ENCODE data around the gene SIPA1L2.

The SIPA1L2 gene

GRCh38 chr1:232591344-232591743, 38.6 kb downstream of the SIPA1L2 start:
- H3K36me3 Mint-ChIP-seq: peaks cover 6% of the 10 kb centered on the region
- DNase-seq (ENCODE audit: low spot score in 2 of 2) (peak in 1 of 2 donors; percentile 38), ATAC-seq (no peak)
- H3K4me1 Mint-ChIP-seq: peaks cover 49% of the 10 kb centered on the region
- no peak overlapping the region for H3K4me3 Mint-ChIP-seq
- H3K9me3 Mint-ChIP-seq: peaks cover 8% of the 10 kb centered on the region
- H3K27ac Mint-ChIP-seq: no peak overlapping the region

DNA sequence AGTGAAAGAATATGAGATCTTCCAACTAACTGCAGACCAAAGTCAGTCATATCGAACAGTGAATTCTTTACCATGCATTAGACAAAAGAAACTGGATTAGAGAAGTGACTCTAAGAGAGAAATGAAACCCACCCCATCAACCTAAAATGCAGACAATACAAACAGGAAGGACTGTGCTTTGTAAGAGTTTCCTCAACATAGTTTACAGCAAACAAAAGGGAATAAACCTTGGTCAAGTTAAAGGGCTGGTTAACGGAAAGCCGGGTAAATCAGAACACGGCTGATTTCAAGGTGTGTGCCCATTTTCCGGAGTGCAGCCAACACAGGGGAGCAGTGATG, 39.2 kb downstream of the SIPA1L2 start:
- ATAC-seq: no peak
- DNase-seq (ENCODE audit: low spot score in 2 of 2): no peak
- H3K4me3 Mint-ChIP-seq: peak overlapping the region; percentile 10
- H3K36me3 Mint-ChIP-seq: peaks cover 6% of the 10 kb centered on the region
- peaks cover 43% of the 10 kb centered on the region for H3K4me1 Mint-ChIP-seq
- H3K27ac Mint-ChIP-seq: peak overlapping the region; percentile 63
- H3K9me3 Mint-ChIP-seq: peaks cover 8% of the 10 kb centered on the region

DNA sequence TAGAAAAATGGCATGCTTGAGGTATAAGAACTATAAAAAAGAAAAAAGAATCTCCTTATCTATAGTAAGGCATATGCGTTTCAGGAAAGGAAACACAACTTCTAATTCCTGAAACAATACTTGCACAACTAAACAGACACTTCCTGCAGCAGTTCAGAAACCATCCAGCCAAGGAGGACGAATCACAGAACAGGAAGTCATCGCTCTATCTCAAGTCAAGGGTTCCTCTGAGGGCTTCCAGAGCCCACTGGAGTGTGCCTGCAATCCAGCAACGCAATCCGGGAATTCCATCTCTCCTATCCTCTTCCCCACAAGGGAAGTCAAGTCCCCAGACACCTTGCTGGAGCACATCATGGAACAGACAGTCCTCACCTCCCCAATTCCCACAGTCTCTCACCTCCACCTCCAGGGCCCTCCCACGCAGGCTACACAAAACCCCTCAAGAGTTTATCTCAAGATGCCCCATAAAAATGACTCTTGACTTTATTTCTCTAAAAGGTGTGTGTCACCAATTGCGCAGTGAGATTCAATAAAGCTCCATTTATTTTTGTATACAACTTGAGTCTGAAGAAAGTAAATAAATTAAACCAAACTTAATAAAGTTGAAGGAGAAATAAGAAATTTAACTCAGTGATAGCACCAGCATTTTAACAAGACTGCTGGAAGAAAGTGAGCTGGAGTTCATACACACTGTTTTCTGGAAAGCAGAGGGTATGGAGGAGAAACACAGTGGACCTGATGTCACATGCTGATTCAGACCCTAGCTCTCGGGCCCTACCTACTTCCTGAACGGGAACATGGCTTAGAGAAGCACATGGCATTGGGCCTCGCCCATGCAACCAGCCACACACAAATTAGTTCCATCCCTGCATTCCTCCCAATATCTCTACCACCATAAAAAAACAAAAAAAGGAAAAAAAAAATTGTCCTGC, 39.9 kb downstream of the SIPA1L2 start:
- H3K4me3 Mint-ChIP-seq: peak overlapping the region; percentile 10
- peak overlapping the region; percentile 63 for H3K27ac Mint-ChIP-seq
- H3K9me3 Mint-ChIP-seq: peaks cover 8% of the 10 kb centered on the region
- peaks cover 6% of the 10 kb centered on the region for H3K36me3 Mint-ChIP-seq
- no peak for ATAC-seq
- H3K4me1 Mint-ChIP-seq: peaks cover 41% of the 10 kb centered on the region
- no peak for DNase-seq (ENCODE audit: low spot score in 2 of 2)

DNA sequence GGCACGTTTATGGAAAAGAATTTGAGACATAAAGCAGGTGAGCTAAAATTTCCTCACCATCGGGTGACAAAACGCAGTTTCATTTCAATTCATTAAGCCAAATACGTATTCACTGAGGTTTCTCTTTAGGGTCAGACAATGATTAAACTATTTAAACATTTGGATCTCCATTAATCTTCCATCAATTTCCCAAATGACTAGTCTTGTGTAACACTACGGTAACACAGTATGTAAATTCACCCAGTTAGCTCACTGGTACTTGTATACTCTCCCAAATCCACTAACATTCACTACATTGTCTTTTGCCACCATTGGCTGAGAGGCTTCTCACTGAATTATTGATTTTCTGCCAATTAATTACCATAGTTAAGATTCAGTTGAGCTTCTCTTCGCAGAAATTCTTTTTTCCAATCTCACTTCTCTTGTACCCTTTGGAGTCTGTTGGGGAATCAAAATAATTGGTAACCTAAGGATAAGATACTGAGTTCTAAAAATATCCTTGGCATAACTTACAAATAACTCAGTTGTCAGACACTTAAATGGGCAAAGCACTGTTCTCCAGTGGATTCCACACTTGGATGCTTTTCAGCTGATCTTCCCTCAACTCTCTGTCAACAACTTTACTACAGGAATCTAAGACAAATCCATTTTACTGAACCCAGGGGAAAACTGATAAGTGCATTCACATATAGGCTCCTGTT, 40.7 kb downstream of the SIPA1L2 start:
- Mint-ChIP-seq H3K4me1 (peaks cover 40% of the 10 kb centered on the region), H3K9me3 (peaks cover 8% of the 10 kb centered on the region), H3K36me3 (peaks cover 5% of the 10 kb centered on the region), H3K4me3 (no peak overlapping the region), H3K27ac (no peak overlapping the region)
- ATAC-seq: no peak
- no peak for DNase-seq (ENCODE audit: low spot score in 2 of 2)

DNA sequence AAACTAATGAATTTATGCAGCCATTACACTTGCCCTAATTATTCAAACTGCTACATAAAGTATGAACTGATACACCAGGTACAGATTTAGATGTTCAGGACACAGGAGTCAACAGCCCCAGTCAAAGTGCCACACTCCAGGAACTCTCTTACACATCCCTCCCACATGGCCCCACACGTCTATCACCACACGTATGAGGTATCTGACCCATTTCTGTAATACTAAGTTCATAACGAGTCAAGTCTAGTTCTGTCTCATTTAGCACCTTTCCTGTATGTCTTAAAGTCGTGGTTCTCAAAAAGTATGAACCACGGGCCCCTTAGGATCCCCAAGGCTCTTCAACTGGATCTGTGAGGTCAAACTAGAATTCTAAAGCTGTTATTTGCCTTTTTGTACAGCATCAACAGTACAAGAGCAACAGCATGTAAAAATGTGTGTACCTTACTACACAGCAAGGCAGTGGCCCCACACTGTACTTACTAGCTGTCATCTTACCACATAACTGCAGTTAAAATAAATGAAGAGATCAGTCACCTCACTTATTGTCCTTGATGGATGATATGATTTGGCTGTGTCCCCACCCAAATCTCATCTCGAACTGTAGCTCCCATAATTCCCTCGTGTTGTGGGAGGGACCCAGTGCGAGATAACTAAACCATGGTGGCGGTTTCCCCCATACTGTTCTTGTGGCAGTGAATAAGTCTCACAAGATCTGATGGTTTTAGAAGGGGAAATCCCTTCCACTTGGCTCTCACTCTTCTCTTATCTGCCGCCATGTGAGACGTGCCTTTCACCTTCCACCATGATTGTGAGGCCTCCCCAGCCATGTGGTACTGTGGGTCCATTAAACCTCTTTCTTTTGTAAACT, 42.6 kb downstream of the SIPA1L2 start:
- no peak overlapping the region for H3K4me3 Mint-ChIP-seq
- peak; percentile 98 for ATAC-seq
- peak overlapping the region; percentile 77 for H3K27ac Mint-ChIP-seq
- no peaks in the 10 kb centered on the region for H3K36me3 Mint-ChIP-seq
- no peak for DNase-seq (ENCODE audit: low spot score in 2 of 2)
- peaks cover 8% of the 10 kb centered on the region for H3K9me3 Mint-ChIP-seq
- peaks cover 34% of the 10 kb centered on the region for H3K4me1 Mint-ChIP-seq

DNA sequence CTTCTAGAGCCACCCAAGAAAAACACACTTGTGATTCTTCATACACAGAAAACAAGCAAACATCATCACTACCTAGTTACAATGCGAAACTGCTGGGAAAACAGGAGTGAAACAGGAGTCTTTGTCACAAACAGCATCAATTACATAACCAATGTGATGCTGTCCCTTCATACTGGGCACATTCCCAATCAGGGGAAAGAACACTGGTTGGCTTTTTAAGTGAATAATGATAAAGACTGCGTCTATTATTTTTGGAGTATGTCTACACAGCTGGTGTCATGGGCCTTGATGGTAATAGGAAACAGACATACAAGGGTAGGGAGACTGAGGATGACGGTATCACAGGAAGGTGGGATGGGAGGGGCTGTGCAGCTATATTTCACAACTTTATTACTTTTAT, 43.3 kb downstream of the SIPA1L2 start:
- H3K4me3 Mint-ChIP-seq: no peak overlapping the region
- ATAC-seq: no peak
- no peaks in the 10 kb centered on the region for H3K36me3 Mint-ChIP-seq
- no peak for DNase-seq (ENCODE audit: low spot score in 2 of 2)
- H3K9me3 Mint-ChIP-seq: peaks cover 8% of the 10 kb centered on the region
- H3K4me1 Mint-ChIP-seq: peaks cover 34% of the 10 kb centered on the region
- no peak overlapping the region for H3K27ac Mint-ChIP-seq

- H3K9me3 Mint-ChIP-seq: peaks cover 8% of the 10 kb centered on the region
- ATAC-seq (no peak), DNase-seq (ENCODE audit: low spot score in 2 of 2) (no peak)
- no peak overlapping the region for H3K27ac Mint-ChIP-seq
- no peaks in the 10 kb centered on the region for H3K36me3 Mint-ChIP-seq
- H3K4me3 Mint-ChIP-seq: no peak overlapping the region
- peaks cover 39% of the 10 kb centered on the region for H3K4me1 Mint-ChIP-seq
Measured at GRCh38 chr1:232585486-232585885, 44.4 kb downstream of the SIPA1L2 start.

- Mint-ChIP-seq H3K4me3 (no peak overlapping the region), H3K9me3 (no peaks in the 10 kb centered on the region), H3K36me3 (no peaks in the 10 kb centered on the region), H3K27ac (peak overlapping the region; percentile 11), H3K4me1 (peaks cover 42% of the 10 kb centered on the region)
- DNase-seq (ENCODE audit: low spot score in 2 of 2) (no peak), ATAC-seq (no peak)
Measured at GRCh38 chr1:232581932-232582331, 48.0 kb downstream of the SIPA1L2 start.

All from stimulated activated effector memory CD8-positive, alpha-beta T cell treated with anti-CD3 and anti-CD28 coated beads, Interleukin-12 subunit alpha, Interleukin-12 subunit beta, amount 100 ng/mL, for 72 hours (primary cell).